Spleen (tissue), 7 donors: Measurements from ENCODE around the gene GAD1.

ENCODE experiments used
- POLR2A ChIP-seq, 3 donors: fragments of 450-650 bp; IDR thresholded peaks; one replicate each; pipeline ENCODE4 v1.5.1; 2017; ENCODE audit warnings: antibody characterized with exemption in 3 of 3, mild to moderate bottlenecking in 1 of 3
- POLR2AphosphoS5 ChIP-seq, 3 donors: sonication (generic); formaldehyde crosslinking; IDR thresholded peaks; one replicate each; pipeline ENCODE4 v1.5.1; 2017; ENCODE audit warnings: antibody characterized with exemption in 3 of 3
- TF ChIP-seq, protein P1 (sequence below), 11 experiments: fragments of 200-600 bp in 7 of 11; fragments of 450-650 bp in 4 of 11; sonication (generic) in 4 of 11; IDR thresholded peaks in 8 of 11; conservative IDR thresholded peaks in 3 of 11; 1 replicate in 7 of 11; 2 replicates in 4 of 11; pipeline versions ENCODE4 v1.4.0 to v1.8.0; 2016 to 2021; ENCODE audit warnings: antibody characterized with exemption in 11 of 11, inconsistent platforms in 4 of 11, mild to moderate bottlenecking in 1 of 11
- donor health status: DM: no; HTN: no; CAD: no; lungs with moderate emphysema.
- donor health status: DM: no; HTN: no; CAD: no.
- donor health status: DM: no; HTN: no; CAD: no.

DNA sequence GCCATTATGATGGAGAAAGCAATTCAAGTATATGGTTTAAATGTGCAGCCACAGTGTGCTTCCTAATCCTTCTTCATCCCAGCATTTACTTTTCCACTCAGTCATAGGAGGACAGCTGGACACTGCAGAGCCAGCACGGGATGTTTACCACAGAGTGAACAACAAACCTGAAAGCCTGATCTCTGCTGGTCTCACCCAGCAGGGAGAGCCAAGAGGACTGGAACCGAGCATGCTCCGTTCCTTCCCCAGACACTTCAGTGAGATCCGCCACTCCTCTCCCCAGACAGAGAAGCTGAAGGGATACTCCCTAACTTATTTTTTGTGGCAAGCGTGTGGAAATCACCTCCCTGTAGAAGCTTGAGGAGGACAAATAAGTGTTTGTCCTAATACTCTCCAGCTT lies 89.2 kb downstream of the GAD1 start:
- TF ChIP-seq, protein P1, sequence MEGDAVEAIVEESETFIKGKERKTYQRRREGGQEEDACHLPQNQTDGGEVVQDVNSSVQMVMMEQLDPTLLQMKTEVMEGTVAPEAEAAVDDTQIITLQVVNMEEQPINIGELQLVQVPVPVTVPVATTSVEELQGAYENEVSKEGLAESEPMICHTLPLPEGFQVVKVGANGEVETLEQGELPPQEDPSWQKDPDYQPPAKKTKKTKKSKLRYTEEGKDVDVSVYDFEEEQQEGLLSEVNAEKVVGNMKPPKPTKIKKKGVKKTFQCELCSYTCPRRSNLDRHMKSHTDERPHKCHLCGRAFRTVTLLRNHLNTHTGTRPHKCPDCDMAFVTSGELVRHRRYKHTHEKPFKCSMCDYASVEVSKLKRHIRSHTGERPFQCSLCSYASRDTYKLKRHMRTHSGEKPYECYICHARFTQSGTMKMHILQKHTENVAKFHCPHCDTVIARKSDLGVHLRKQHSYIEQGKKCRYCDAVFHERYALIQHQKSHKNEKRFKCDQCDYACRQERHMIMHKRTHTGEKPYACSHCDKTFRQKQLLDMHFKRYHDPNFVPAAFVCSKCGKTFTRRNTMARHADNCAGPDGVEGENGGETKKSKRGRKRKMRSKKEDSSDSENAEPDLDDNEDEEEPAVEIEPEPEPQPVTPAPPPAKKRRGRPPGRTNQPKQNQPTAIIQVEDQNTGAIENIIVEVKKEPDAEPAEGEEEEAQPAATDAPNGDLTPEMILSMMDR (IDR thresholded peaks at IDR 0.05 in 8 of 11, conservative IDR thresholded peaks at IDR 0.05 in 3 of 11), result no peak
- TF ChIP-seq POLR2A (IDR thresholded peaks at IDR 0.05) (no peak), POLR2AphosphoS5 (IDR thresholded peaks at IDR 0.05) (no peak)
